Urinary bladder (tissue), 4 donors: ENCODE data around the gene SLC2A6. TPM values are rescaled to one million over a fixed set of nuclear protein-coding genes. Genes with fewer than 3 reads are reported as not detected.

Experiments used
- DNase-seq: peaks from one replicate; pipeline ENCODE4 v3.0.0-alpha.2; 2015; ENCODE audit errors: extremely low spot score
- H3K27ac ChIP-seq: one replicate; pipeline ENCODE4 v1.5.1; 2013; ENCODE audit warnings: low read depth, mild to moderate bottlenecking, moderate library complexity
- H3K36me3 ChIP-seq: one replicate; pipeline ENCODE4 v1.6.1; 2013; ENCODE audit warnings: mild to moderate bottlenecking, moderate library complexity; ENCODE audit not compliant: insufficient read depth
- H3K4me1 ChIP-seq: one replicate; pipeline ENCODE4 v1.6.1; 2013; ENCODE audit warnings: mild to moderate bottlenecking, moderate library complexity; ENCODE audit not compliant: insufficient read depth
- H3K4me3 ChIP-seq: one replicate; pipeline ENCODE4 v1.5.1; 2013; ENCODE audit warnings: low read depth, low read length
- WGBS: extraction: QIAGEN DNeasy Blood & Tissue Kit; methylation state at CpG from one replicate; pipeline ENCODE4 v1.1.7; 2013; 5-methylcytosine and 5-hydroxymethylcytosine counted together
- polyA plus RNA-seq: library from polyadenylated mRNA; stranded (reverse); fragments of 200-250 nt; gene quantifications from one replicate; pipeline ENCODE4 v1.2.3, GENCODE V29; 2013
- total RNA-seq: library from RNA; depleted of rRNA; stranded (reverse); fragments of >200 nt; gene quantifications from one replicate; pipeline ENCODE4 v1.2.3, GENCODE V29; 2014
- donor health status: healthy with polysubstance abuse.
- donor health status: healthy.

The SLC2A6 gene
- total and polyA plus RNA-seq, 2 donors: 3.4 to 4.1 TPM

GRCh38 chr9:133461975-133462374, 16.9 kb downstream of the SLC2A6 start:
- WGBS: 71% methylated on average over 4 of the region's 4 CpGs
- Histone ChIP-seq H3K4me3 (no peak overlapping the region), H3K4me1 (no peaks in the 10 kb centered on the region), H3K27ac (no peak overlapping the region), H3K36me3 (no peaks in the 10 kb centered on the region)
- no peak for DNase-seq

GRCh38 chr9:133460405-133461175, 18.3 kb downstream of the SLC2A6 start:
- DNase-seq: peak; percentile 49
- WGBS: 13% methylated on average over 30 of the region's 30 CpGs
- Histone ChIP-seq H3K4me1 (no peaks in the 10 kb centered on the region), H3K36me3 (no peaks in the 10 kb centered on the region), H3K27ac (peak overlapping the region; percentile 51), H3K4me3 (peak overlapping the region; percentile 61)

GRCh38 chr9:133459476-133460404, 19.2 kb downstream of the SLC2A6 start, which contains the start of gene CACFD1:
Gene CACFD1 (plus strand): TSS chr9:133459978. CDS start chr9:133460067, 89 bp downstream.
- WGBS: under 1% methylated on average over 86 of the region's 86 CpGs
- Histone ChIP-seq H3K36me3 (no peaks in the 10 kb centered on the region), H3K4me1 (no peaks in the 10 kb centered on the region)

GRCh38 chr9:133458643-133459312, 20.1 kb downstream of the SLC2A6 start:
- 79% methylated on average over 16 of the region's 16 CpGs for WGBS
- H3K4me3 ChIP-seq: peak overlapping the region; percentile 61
- no peak for DNase-seq

More at GRCh38 chr9:133459476-133460404, 19.2 kb downstream of the SLC2A6 start, which contains the start of gene CACFD1:
- DNase-seq: peak; percentile 84
- H3K27ac ChIP-seq: peak within 1 kb of the TSS; percentile 80
- peak within 1 kb of the TSS; percentile 61 for H3K4me3 ChIP-seq

GRCh38 chr9:133457748-133458147, 21.2 kb downstream of the SLC2A6 start:
- 97% methylated on average over 11 of the region's 11 CpGs for WGBS
- DNase-seq: no peak

More at GRCh38 chr9:133458643-133459312, 20.1 kb downstream of the SLC2A6 start:
- H3K27ac ChIP-seq: no peak overlapping the region
- no peaks in the 10 kb centered on the region for H3K4me1 ChIP-seq
- H3K36me3 ChIP-seq: no peaks in the 10 kb centered on the region

GRCh38 chr9:133457233-133457632, 21.7 kb downstream of the SLC2A6 start:
- Histone ChIP-seq H3K4me3 (no peak overlapping the region), H3K36me3 (no peaks in the 10 kb centered on the region), H3K4me1 (no peaks in the 10 kb centered on the region), H3K27ac (no peak overlapping the region)
- 92% methylated on average over 13 of the region's 13 CpGs for WGBS
- DNase-seq: no peak

More at GRCh38 chr9:133457748-133458147, 21.2 kb downstream of the SLC2A6 start:
- Histone ChIP-seq H3K4me3 (no peak overlapping the region), H3K36me3 (no peaks in the 10 kb centered on the region), H3K27ac (no peak overlapping the region), H3K4me1 (no peaks in the 10 kb centered on the region)

- Histone ChIP-seq H3K36me3 (no peaks in the 10 kb centered on the region), H3K27ac (no peak overlapping the region), H3K4me3 (no peak overlapping the region), H3K4me1 (no peaks in the 10 kb centered on the region)
- DNase-seq: no peak
- WGBS: 95% methylated on average over 9 of the region's 9 CpGs
Measured at GRCh38 chr9:133456409-133456808, 22.5 kb downstream of the SLC2A6 start.

GRCh38 chr9:133455936-133456335, 23.0 kb downstream of the SLC2A6 start:
- Histone ChIP-seq H3K4me1 (no peaks in the 10 kb centered on the region), H3K4me3 (no peak overlapping the region), H3K27ac (no peak overlapping the region), H3K36me3 (no peaks in the 10 kb centered on the region)
- no peak for DNase-seq
- 95% methylated on average over 11 of the region's 11 CpGs for WGBS

GRCh38 chr9:133454943-133455673, 23.8 kb downstream of the SLC2A6 start:
- Histone ChIP-seq H3K36me3 (no peaks in the 10 kb centered on the region), H3K4me3 (no peak overlapping the region), H3K27ac (no peak overlapping the region), H3K4me1 (no peaks in the 10 kb centered on the region)
- WGBS: 92% methylated on average over 20 of the region's 20 CpGs
- DNase-seq: no peak

- H3K4me1 ChIP-seq: no peaks in the 10 kb centered on the region
- H3K36me3 ChIP-seq: no peaks in the 10 kb centered on the region
- H3K4me3 ChIP-seq: no peak overlapping the region
- H3K27ac ChIP-seq: no peak overlapping the region
- 91% methylated on average over 19 of the region's 19 CpGs for WGBS
- no peak for DNase-seq
Measured at GRCh38 chr9:133454325-133454724, 24.6 kb downstream of the SLC2A6 start.

GRCh38 chr9:133453651-133454050, 25.2 kb downstream of the SLC2A6 start:
- 78% methylated on average over 11 of the region's 11 CpGs for WGBS
- H3K4me3 ChIP-seq: no peak overlapping the region
- no peaks in the 10 kb centered on the region for H3K4me1 ChIP-seq

GRCh38 chr9:133452562-133452961, 26.3 kb downstream of the SLC2A6 start:
- Histone ChIP-seq H3K27ac (no peak overlapping the region), H3K4me3 (no peak overlapping the region), H3K36me3 (no peaks in the 10 kb centered on the region), H3K4me1 (no peaks in the 10 kb centered on the region)
- WGBS: 92% methylated on average over 7 of the region's 7 CpGs
- no peak for DNase-seq

More at GRCh38 chr9:133453651-133454050, 25.2 kb downstream of the SLC2A6 start:
- no peaks in the 10 kb centered on the region for H3K36me3 ChIP-seq
- DNase-seq: no peak
- no peak overlapping the region for H3K27ac ChIP-seq
